UCSD-AML1 (cell line): ENCODE results near the gene SEMA3A.
"Not testable (repeated sequence)": the region's sequence is repeated elsewhere in the genome, so short reads cannot be mapped to it uniquely, and the experiment has no call there.

Experiments
- DNase-seq: peaks from one replicate; lab custom pipeline; 2025; ENCODE audit not compliant: unreplicated experiment; lab: John Stamatoyannopoulos, UW

Gene SEMA3A

DNA sequence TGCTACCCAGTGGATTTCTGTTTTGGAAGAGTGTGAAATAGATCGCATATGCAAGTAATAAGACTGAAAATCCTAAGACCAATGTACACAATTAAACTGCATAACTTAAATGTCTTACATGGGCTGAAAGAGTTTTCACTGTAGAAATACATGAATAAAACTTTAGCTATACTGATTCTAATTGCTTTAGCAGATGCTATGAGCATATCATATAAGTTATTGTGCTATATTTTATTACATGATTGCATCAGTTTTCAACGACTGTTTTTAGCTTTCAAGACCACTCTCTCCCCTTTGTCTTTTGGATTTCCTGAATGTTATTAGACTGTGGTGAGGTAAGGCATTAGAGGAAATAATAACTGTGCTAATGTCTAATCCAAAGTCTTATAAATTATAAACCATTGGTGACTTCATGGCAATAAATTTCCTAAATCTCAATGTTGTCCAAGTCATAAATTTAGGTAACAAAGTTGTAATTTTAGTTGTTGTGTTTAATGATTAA, 124.5 kb downstream of the SEMA3A start:
- DNase-seq, result no peak

DNA sequence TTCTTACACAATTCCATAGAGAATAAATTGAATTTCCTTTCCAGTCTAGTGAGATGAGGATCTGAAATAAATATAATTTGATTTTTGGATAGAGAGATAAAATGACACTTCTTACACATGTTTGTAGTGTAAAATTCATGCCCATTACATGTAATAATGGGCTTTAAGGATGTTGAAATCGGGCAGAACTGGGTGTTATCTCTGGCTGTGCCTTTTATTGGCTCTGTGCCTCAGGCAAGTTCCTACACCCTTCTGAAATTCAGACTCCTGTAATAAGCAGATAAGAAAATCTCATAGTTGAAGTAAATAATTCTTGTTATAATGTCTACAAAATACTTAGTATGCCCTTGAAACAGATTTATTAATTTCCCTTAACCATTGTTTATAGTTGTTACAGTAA, 125.6 kb downstream of the SEMA3A start:
- DNase-seq, result no peak

DNA sequence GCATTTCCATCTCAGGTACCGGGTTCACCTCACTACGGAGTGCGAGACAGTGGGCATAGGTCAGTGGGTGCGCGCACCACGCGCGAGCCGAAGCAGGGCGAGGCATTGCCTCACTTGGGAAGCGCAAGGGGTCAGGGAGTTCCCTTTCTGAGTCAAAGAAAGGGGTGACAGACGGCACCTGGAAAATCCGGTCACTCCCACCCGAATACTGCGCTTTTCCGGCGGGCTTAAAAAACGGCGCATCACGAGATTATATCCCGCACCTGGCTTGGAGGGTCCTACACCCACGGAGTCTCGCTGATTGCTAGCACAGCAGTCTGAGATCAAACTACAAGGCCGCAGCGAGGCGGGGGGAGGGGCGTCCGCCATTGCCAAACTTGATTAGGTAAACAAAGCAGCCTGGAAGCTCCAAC, 132.1 kb downstream of the SEMA3A start:
- DNase-seq, result not testable (repeated sequence)

DNA sequence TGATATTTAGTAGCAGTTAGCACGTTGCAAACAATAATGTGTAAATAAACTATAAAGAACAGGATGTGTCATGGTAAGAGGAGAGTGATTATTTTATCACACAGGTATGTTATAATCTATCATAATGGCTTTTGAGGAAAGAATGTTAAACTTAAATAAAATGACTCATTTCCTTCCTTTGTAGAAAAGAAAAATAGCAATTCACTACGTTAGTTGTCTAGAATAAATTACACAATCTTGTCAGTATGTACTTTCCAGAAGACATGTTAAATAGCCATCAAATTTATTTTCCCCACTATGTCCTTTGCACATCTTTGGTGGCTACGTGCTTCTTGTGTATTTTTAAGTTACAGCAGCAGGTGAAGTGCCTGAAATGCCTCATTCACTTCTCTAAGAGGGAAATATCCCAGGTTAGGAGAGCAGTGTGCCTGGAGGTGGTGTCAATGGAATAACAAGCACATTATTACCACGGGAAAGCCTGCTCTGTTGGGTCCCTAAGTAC, 133.8 kb downstream of the SEMA3A start:
- no peak for DNase-seq

DNA sequence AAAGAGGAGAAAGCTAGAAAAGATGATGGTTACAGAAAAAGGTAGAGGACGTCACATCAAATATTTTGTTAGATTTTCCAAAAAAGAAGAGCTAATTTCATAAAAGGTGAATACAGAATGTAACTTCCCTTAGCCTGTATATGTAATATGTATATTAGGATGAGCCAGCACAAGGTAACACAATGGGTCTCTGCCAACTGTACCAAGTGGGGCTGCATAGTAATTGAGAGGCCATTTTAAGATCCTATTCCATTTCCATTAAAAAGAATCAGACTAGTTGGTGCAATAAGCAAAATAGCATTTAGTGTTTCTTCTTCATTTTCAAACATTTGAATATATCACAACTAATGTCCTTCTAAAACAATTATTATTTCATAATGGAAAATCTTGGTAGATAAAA, 134.6 kb downstream of the SEMA3A start:
- DNase-seq, result no peak

DNA sequence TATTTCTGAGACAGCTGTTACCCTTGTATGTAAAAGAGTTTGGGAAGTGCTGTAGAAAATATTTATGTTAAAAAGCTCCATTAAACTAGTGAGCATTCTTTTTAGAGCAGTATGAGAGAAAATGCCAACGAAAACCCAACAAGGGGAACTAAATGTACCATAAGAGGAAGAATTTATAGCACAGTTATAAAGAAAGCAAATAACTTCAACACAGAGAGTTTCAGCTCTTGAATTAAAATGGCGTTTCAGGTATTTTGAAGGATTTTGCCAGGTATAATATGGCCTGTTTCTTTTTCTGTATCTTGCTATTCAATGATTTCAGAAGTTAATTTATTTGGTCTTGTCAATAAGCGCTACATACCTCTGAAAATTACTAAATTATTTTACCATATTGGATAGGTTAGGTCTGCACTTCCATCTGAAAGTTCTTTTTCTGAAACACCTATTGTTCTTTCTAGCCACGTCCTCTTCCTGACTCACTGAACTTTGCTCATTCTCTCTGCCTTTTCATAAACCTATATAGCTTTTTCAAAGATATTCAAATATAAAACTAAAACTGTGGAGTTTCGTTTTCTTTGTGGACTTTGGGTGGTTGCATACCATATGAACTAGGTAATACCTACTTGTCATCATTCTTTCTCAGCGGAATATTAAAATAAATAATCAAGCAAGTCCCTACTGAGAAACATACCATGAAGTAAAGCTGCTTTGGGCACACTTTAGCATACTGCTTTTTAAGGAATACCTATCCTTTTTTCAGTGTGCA, 136.1 kb downstream of the SEMA3A start:
- DNase-seq, result no peak

DNA sequence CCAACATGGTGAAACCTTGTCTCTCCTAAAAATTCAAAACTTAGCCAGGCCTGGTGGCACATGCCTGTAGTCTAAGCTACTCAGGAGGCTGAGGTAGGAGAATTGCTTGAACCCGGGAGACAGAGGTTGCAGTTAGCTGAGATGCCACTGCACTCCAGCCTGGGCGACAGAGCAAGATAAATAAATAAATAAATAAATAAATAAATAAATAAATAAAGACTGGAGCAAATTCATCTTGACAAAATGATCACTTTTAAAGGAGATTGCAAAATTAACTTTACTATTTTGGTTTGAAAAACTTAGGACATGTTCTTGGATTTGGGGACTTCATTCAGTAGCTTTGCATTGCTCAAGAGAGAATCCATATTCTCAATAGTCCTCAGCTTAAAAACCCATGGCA, 137.0 kb downstream of the SEMA3A start:
- no peak for DNase-seq

DNA sequence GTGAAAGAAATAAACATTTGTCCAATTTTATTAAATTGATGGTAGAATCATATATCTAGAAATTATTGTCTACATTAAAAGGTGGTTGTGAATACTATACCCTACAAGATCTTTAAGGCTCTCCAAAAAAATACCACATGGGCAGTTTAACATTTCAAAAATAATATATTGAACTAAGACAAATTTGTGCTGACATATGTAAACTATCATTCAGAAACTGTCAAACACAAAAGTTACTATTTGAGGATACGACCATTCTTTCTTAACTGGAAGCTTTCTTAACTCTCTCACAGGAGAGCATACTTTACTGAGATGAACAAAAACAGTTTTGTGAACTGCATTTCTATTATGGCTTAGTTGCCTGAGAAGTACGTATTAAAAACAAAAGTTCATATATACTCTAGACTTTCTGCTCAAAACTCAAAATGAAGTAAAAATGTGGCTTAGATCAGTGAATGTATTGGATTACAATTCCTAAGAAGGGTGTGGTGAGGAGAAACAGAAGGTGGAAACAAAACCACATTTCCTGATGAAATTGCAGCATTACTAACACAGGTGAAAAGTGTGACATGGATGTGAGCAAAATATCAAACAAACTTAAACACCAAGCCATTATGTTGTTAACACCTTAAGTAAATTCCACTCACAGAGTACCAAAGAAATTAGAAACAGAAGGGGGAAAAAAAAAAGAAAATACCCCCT, 138.5 kb downstream of the SEMA3A start:
- no peak for DNase-seq

DNA sequence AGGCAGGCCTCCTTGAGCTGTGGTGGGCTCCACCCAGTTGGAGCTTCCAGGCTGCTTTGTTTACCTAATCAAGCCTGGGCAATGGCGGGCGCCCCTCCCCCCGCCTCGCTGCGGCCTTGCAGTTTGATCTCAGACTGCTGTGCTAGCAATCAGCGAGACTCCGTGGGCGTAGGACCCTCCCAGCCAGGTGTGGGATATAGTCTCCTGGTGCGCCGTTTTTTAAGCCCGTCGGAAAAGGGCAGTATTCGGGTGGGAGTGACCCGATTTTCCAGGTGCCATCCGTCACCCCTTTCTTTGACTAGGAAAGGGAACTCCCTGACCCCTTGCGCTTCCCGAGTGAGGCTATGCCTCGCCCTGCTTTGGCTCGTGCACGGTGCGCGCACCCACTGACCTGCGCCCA, 139.4 kb downstream of the SEMA3A start:
- DNase-seq, result not testable (repeated sequence)

DNA sequence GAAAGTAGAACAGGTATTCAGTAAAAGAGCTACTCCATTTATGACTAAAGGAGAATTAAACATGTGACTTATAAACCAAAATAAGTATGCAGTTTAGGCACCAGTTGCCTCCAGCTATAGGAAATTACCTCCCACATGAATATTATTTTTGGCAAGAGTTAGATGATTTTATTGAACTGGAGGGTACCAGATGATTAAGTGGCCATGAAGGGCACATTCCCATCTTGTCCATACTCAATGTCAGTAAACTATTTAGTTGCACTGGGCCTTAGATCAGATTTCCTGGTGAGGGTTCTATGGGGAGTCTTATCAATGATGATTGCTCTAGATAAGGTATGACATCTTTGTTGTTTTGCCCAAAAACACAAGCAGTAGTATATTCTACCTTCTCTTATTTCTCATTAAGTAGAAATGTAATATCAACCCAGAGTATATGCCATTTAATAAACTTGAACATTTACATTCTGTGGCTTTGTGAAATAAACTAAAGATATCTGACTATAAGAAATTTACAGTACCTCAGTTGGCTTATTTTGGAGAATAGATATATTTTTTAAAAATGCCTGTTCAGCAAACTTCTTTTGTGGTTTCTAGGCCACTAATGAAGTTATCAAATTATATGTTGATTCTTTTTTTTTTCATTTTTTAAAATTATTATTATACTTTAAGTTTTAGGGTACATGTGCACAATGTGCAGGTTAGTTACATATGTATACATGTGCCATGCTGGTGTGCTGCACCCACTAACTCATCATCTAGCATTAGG, 145.3 kb downstream of the SEMA3A start:
- no peak for DNase-seq

DNA sequence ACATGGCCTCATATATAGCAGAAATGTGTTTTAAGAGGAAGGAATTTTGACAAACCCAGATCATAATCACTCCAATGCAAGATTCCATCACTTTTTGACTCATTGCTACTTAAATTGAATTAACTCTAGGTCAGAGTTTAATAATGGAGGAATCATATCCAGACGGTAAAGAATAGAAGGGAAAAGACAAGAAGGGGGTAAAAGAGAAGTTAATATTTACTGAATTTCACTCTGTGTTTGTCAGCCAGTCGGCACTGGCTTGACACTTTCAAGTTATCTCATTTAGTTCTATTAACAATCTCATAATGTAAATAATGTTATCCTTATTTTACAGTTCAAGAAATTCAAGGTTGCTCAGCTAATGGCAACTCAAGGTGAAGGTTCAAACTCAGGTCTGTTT, 147.5 kb downstream of the SEMA3A start:
- DNase-seq, result no peak

DNA sequence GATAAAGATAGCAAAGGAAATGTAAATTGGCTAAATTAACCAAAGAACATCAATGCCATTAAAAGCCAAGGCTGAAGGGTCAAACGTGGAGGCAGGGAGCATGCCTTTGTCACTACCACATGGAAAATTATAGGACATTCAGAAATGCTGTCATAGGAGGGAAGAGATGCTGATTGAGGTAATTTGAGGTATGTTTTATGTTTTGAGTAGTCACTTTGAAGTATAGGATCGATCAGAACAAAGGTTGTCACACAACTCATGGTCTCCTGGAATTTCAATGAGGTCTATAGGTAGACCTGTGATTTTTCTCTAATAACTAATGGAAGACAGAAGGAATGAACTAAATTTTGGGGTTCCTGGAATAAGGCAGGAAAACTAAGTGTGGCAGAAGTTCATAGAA, 149.8 kb downstream of the SEMA3A start:
- no peak for DNase-seq

DNA sequence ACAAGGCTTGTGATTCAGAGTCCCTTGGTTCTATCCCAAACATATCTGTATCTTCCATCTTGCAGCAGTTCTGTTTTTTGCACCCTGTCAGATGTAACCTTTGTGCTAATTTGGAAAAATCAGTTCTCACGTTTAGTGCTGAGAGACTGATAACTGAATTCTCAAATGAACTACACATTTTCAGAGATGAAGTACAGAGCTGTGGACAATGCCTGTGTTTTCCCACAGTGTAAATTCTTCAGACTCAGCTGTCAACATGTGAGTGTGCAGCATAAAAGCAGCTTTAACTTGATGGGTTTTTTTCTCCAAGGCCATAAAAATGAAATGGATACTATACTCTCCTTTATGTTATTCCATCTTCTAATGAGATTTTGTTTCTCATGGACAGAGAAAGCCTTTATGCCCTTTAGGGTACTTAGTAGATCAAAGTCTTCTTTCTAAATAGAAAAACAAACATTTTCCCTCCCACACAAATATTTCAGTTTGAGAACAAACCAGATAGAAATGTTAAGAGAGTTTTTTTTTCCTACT, 150.9 kb downstream of the SEMA3A start:
- DNase-seq, result no peak

DNA sequence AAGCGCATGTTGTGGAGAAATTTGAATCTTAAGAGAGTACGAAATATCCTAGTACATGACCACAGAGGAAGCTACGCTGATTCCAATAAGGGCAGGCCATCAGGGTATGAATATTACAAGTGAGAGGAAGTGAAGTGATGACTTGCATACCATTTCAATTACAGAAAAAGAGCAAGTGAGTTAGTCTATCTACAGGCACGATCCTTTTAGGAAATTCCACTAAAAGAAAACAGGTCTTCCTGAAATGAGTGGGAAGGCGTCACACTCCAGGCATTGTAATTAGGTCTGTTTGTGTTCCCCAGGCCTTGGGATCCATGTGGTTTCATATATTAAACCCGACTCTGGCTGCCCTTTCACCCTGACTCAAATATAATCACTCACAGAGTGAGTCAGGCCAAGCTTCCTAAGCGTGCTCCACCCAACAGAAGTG, 152.5 kb downstream of the SEMA3A start:
- peak; percentile 0 for DNase-seq

DNA sequence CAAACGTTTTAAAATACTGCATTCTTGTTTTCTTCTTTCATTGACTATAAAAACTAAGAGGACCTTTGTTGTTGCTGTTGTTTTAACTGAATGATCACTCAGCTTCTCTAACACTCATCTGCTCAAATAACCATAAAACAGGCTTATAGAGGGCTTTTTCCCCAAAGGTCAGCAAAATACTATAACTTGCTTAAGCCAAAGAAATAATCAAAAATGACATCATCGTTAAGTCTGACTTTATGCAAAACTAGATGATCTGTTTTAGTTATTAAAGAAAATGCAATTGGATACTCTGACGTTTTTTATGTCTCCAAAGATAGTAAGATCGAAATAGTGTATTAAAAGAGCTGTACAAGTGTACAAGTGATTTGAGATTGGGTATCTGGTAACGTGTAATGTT, 152.9 kb downstream of the SEMA3A start:
- DNase-seq, result no peak

DNA sequence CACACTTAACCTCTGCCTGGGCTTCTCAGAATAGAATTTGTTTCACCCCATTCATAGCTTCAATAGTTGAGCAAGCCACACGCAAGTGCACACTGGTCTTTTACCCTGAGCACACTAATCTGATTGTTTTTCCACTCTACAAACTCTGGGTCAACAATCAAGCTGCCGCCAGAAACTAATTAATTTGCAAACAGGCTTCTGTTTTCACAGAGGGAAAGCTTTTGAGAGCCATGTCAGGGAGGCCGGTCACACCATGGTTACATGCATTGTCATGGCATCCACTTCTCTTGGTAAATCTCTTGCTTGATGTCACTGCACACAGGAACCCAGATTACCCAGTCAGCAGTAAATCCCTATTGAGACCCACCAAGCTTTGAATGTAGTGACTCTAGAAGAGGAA, 154.2 kb downstream of the SEMA3A start:
- peak; percentile 1 for DNase-seq

DNA sequence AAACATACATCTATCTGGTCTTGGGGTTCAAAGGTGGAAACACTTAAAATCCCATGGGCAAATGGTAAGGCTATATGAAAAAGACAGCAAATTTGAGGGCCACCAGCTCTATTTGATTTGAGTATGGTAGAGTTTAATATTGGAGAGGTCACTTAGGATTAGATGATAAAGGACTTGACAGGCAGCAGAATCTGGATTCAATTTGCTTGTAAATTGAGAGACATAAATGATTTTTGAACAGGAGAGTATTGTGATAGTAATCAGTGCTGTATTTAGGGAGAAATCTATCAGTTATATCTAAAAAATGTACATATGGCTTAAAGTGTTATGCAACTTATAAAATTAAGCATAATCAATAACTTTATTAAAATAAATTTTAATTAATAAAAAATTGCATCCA, 155.2 kb downstream of the SEMA3A start:
- no peak for DNase-seq

DNA sequence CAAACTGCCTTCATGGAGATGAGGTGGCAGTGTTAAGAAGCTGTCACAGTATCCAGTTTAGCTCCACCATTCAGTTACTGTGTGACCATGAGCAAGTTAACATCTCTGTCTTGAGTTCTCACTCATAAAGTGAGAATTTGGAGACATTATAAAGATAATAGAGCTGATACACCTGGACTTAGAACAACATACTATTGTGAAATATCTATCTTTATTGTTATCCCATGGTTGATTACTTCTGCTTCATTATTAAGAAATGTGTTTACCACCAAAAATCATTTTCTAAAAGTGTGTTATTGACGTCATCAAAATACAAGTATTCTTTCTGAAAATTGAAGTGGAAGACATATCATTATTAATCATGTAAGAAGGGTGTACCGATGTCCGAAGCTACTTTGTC, 166.9 kb downstream of the SEMA3A start:
- no peak for DNase-seq

DNA sequence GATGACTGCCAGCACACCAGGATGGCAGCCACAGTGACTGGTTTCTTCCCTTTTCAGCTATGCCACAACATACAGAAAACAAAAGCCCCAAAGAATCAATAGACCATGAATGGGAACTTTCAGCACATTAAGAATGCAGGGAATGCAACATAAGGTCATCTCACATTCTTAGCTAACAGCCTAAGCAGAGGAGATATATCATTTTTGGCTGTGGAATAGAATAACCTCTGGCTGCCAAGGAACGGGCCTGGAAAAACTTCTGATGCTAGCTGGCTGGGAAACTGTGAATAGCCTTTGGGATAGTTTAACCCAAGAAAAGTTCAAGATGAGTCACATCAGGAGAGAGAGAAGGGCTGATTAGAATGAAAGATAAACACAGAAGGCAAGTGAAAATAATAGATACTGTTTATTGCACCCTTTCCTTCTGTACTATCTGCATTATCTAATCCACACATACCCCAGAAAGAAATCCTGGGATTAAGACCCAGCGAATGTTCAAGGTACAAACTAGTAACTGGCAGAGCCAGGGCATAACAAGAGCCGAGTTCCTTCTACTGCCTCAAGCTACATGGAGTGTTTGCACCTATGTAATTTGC, 169.2 kb downstream of the SEMA3A start:
- no peak for DNase-seq

DNA sequence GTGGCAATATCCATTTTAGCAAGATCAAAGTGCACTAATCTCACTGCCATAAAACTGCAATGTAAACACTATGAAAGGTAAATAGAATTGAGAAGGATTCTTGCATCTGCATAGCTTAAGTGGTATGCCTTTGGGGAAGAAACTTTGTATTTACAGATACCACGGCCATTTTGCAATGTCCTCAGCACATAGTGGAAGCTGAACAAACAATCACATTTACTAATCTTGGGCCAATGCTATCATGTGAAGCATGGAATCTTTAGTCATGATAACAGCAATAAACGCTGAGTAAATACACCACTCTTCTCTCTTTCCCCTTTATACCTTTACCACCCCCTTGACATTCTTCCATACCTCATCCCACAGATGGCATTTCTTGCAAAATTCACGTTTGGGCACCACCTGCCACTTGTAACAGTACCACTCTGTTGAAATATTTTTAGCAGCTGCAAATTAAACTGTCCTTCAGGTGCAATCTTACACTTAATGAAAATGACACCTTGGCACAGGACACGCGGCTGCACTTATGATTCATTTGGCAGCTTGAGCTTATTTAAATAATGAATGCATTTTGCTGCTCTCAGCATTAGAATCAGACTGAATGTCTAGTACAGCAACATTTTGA, 171.8 kb downstream of the SEMA3A start:
- no peak for DNase-seq
